Endothelial cell of umbilical vein (primary cell): Measurements from ENCODE around the gene BCL11A. TPM values are rescaled to one million over a fixed set of nuclear protein-coding genes. Genes with fewer than 3 reads are reported as not detected.

Source experiments
- BruUV-seq: library from RNA; stranded (reverse); fragments of 400-500 nt; replicated peaks from 2 replicates; lab custom pipeline; 2021; lab: Mats Ljungman, UMichigan
- CTCF ChIA-PET: fragments of 300-600, 350-600 bp; sonication (Branson Sonifier 250); formaldehyde crosslinking; loops from one replicate; lab custom pipeline; 2021; ENCODE audit warnings: antibody characterized with exemption, inconsistent platforms; lab: Charles Lee
- POLR2A ChIA-PET: fragments of 300-600, 350-600 bp; sonication (Branson Sonifier 250); formaldehyde crosslinking; loops from one replicate; lab custom pipeline; 2021; ENCODE audit warnings: antibody characterized with exemption, inconsistent platforms; lab: Charles Lee
- DNase-seq: peaks from one replicate; pipeline ENCODE4 v3.0.0-alpha.2; 2011; ENCODE audit warnings: low read depth, low spot score
- FAIRE-seq: peaks from 2 replicates; lab custom pipeline; 2011; peaks lifted over from hg19 to GRCh38; lab: Jason Lieb, UNC
- H2AFZ ChIP-seq: 2 replicates; pipeline ENCODE4 v1.6.0; 2012; ENCODE audit warnings: low read depth, low read length, control low read depth, inconsistent platforms
- H3K27ac ChIP-seq: 2 replicates; pipeline ENCODE4 v1.5.1; 2011; ENCODE audit warnings: low read depth, mild to moderate bottlenecking, control low read depth, low read length, moderate library complexity; ENCODE audit not compliant: insufficient read depth
- H3K27me3 ChIP-seq, 2 experiments: 2 replicates each; pipeline versions ENCODE4 v1.6.0 to v1.6.1; 2011; ENCODE audit warnings: low read length in 2 of 2, mixed read lengths in 1 of 2; ENCODE audit not compliant: control insufficient read depth in 2 of 2, insufficient read depth in 2 of 2
- H3K36me3 ChIP-seq, 2 experiments: 2 replicates in 1 of 2; 3 replicates in 1 of 2; pipeline ENCODE4 v1.5.1; 2011; ENCODE audit warnings: low read length in 2 of 2, mild to moderate bottlenecking in 1 of 2, moderate library complexity in 1 of 2; ENCODE audit not compliant: control insufficient read depth in 2 of 2, insufficient read depth in 2 of 2; ENCODE audit errors: extremely low read depth in 1 of 2
- H3K4me1 ChIP-seq: 3 replicates; pipeline ENCODE4 v1.5.1; 2011; ENCODE audit warnings: mild to moderate bottlenecking, low read length; ENCODE audit not compliant: control insufficient read depth, insufficient read depth; ENCODE audit errors: extremely low read depth
- H3K4me2 ChIP-seq: 2 replicates; pipeline ENCODE4 v1.6.1; 2011; ENCODE audit warnings: low read length, control low read depth, mixed read lengths; ENCODE audit not compliant: insufficient read depth
- H3K4me3 ChIP-seq, 3 experiments: fragments of 200-600 bp in 1 of 3; sonication (generic), shearing (Covaris generic) in 1 of 3; replicated peaks in 1 of 3; 2 replicates each; pipeline ENCODE4 v1.5.1; 2011 to 2016; ENCODE audit warnings: control low read depth in 3 of 3, low read length in 3 of 3, mild to moderate bottlenecking in 2 of 3, inconsistent platforms in 1 of 3, low read depth in 1 of 3, moderate library complexity in 1 of 3; ENCODE audit not compliant: insufficient read depth in 1 of 3
- H3K79me2 ChIP-seq: 2 replicates; pipeline ENCODE4 v1.6.0; 2012; ENCODE audit warnings: low read length, inconsistent platforms; ENCODE audit not compliant: control insufficient read depth, insufficient read depth
- H3K9ac ChIP-seq: replicated peaks from 2 replicates; pipeline ENCODE3; 2011; ENCODE audit warnings: low read length, control low read depth; ENCODE audit not compliant: insufficient read depth; ENCODE audit errors: extremely low read depth
- H3K9me1 ChIP-seq: replicated peaks from 3 replicates; pipeline ENCODE4 v1.6.0; 2011; ENCODE audit warnings: mild to moderate bottlenecking, low read length; ENCODE audit not compliant: control insufficient read depth, insufficient read depth; ENCODE audit errors: extremely low read depth
- H3K9me3 ChIP-seq: replicated peaks from 2 replicates; pipeline ENCODE4 v1.5.1; 2012; ENCODE audit warnings: low read length, inconsistent platforms; ENCODE audit not compliant: control insufficient read depth, insufficient read depth
- H4K20me1 ChIP-seq: replicated peaks from 2 replicates; pipeline ENCODE3; 2011; ENCODE audit warnings: mild to moderate bottlenecking, low read length; ENCODE audit not compliant: control insufficient read depth, insufficient read depth; ENCODE audit errors: extremely low read depth
- EZH2 ChIP-seq: IDR thresholded peaks from 2 replicates; pipeline ENCODE4 v1.6.1; 2012; ENCODE audit warnings: borderline replicate concordance, low read depth, mild to moderate bottlenecking, moderate library complexity, low read length, inconsistent platforms; ENCODE audit not compliant: severe bottlenecking
- FOS ChIP-seq: IDR thresholded peaks from 2 replicates; pipeline ENCODE4 v1.6.1; 2011; ENCODE audit warnings: mild to moderate bottlenecking, low read length, moderate library complexity, borderline replicate concordance; ENCODE audit not compliant: insufficient read depth
- GATA2 ChIP-seq: IDR thresholded peaks from 2 replicates; pipeline ENCODE4 v1.7.0; 2011; ENCODE audit warnings: low read depth, mild to moderate bottlenecking, moderate library complexity, mixed read lengths, low read length; ENCODE audit not compliant: insufficient read length, insufficient read depth
- JUN ChIP-seq: IDR thresholded peaks from 2 replicates; pipeline ENCODE4 v1.6.1; 2011; ENCODE audit warnings: borderline replicate concordance, low read depth; ENCODE audit not compliant: insufficient read length, insufficient read depth
- MYC ChIP-seq: IDR thresholded peaks from one replicate; pipeline ENCODE4 v1.6.1; 2011; ENCODE audit warnings: mild to moderate bottlenecking, low read depth, low read length
- POLR2A ChIP-seq: IDR thresholded peaks from 2 replicates; pipeline ENCODE4 v1.6.1; 2012; ENCODE audit warnings: low read depth, mild to moderate bottlenecking, control low read depth, low read length
- POLR2AphosphoS5 ChIP-seq: IDR thresholded peaks from 2 replicates; pipeline ENCODE4 v1.6.1; 2012; ENCODE audit warnings: low read depth, mild to moderate bottlenecking, control low read depth, low read length, moderate library complexity; ENCODE audit not compliant: insufficient read depth
- dilution Hi-C: fragments of 300-500 bp; cut with MboI; formaldehyde crosslinking; loops from one replicate; pipeline ENCODE4 v1.15.0; 2019; ENCODE audit warnings: low sequenced_read_pairs; ENCODE audit not compliant: extremely low pct_ligation_motif_present
- intact Hi-C: fragments of 100-400 bp; cut with micrococcal nuclease; formaldehyde crosslinking; loops from one replicate; pipeline ENCODE4 v1.10.0; 2022
- polyA plus RNA-seq, 4 experiments: library from polyadenylated mRNA; depleted of rRNA in 3 of 4; stranded (reverse) in 3 of 4; unstranded in 1 of 4; fragments of >200 nt; gene quantifications; 2 replicates each; pipeline versions ENCODE4 v1.2.1 to v1.2.3, GENCODE V29; 2011 to 2012; ENCODE audit warnings: missing spikeins in 1 of 4
- total RNA-seq: library from RNA; stranded (reverse); gene quantifications from 2 replicates; pipeline ENCODE4 v1.2.3, GENCODE V29; 2021
- TF ChIP-seq, protein P1 (sequence below): IDR thresholded peaks from 2 replicates; pipeline ENCODE4 v1.6.1; 2011; ENCODE audit not compliant: insufficient read depth, insufficient read length
- TF ChIP-seq, protein P2 (sequence below), 2 donors: IDR thresholded peaks; 1 replicate in 1 of 2; 2 replicates in 1 of 2; pipeline ENCODE4 v1.5.1; 2011; ENCODE audit warnings: low read length in 2 of 2, mild to moderate bottlenecking in 2 of 2, moderate library complexity in 2 of 2, control low read depth in 1 of 2, inconsistent platforms in 1 of 2, low read depth in 1 of 2; ENCODE audit not compliant: insufficient read depth in 1 of 2; ENCODE audit errors: extremely low read depth in 1 of 2

The BCL11A gene
- total and polyA plus RNA-seq, 2 donors (not counting 3 experiments of a cell fraction or from before 2014, with no cell fraction given), result 0.12 to 0.88 TPM

DNA sequence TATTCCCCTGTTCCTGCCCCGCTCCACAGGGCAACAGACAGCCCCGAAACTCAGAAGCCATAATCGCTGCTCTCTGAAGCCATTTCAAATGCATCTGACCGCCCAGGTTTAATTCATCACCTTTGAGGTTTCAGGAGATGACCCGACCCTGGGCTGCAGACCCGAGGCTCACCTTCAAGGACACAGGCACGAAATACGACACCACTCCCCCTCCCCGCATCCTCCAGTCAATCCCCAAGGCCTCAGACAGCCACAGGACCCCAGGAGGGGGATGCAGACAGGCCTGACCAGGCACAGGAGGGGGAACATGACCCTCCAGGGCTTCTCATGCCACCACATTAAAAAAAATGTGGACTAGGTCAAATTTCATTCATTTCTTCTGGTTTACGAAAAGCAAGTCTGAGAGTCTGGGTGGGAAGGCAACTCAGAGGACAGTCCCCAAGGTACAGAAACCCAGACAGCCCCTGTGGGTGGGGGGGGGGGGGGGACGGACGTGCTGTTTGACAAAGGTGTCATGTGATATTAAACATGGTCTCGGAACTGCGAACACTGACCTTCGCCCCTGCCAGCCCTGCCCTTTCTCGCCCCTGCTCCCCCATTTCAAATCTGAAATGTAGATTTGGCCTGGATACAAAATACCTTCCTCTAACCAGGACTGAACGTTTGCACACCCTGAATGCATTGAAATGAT lies 142.9 kb downstream of the BCL11A start:
- CTCF ChIA-PET, result no interaction called here

DNA sequence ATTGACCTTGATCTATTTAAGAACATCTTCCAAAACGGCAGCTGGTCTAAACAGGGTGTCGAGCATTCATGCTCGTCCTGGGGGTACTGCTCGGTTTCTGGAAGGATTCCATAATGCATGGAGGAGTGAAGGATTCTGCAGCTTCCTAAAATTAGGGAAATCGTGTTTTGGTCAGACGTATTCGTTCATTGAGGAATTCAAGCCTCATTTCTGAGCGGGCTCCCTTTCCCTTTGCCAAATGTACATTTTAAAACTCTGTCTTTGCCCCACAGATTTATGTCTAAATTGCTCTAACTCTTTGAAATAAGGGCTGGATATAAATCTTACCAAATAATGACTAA lies 144.0 kb downstream of the BCL11A start:
- Histone ChIP-seq H3K79me2 (no peaks in the 10 kb centered on the region), H3K9me3 (no peaks in the 10 kb centered on the region), H3K36me3 (no peaks in the 10 kb centered on the region), H3K9me1 (no peaks in the 10 kb centered on the region), H3K9ac (no peak overlapping the region), H3K4me3 (no peak overlapping the region), H3K27me3 (no peaks in the 10 kb centered on the region), H3K4me1 (no peaks in the 10 kb centered on the region), H3K27ac (no peak overlapping the region), H4K20me1 (no peaks in the 10 kb centered on the region), H3K4me2 (no peak overlapping the region), H2AFZ (no peak overlapping the region)
- ChIA-PET POLR2A (no interaction called here), CTCF (no interaction called here)
- dilution Hi-C loops, result no loop called here
- DNase-seq, result no peak
- intact Hi-C loops, result no loop called here
- FAIRE-seq, result no peak
- no TSS peak for BruUV-seq
- TF ChIP-seq EZH2, result no peak
- TF ChIP-seq, protein P1, sequence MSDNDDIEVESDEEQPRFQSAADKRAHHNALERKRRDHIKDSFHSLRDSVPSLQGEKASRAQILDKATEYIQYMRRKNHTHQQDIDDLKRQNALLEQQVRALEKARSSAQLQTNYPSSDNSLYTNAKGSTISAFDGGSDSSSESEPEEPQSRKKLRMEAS, result no peak
- TF ChIP-seq, protein P2, sequence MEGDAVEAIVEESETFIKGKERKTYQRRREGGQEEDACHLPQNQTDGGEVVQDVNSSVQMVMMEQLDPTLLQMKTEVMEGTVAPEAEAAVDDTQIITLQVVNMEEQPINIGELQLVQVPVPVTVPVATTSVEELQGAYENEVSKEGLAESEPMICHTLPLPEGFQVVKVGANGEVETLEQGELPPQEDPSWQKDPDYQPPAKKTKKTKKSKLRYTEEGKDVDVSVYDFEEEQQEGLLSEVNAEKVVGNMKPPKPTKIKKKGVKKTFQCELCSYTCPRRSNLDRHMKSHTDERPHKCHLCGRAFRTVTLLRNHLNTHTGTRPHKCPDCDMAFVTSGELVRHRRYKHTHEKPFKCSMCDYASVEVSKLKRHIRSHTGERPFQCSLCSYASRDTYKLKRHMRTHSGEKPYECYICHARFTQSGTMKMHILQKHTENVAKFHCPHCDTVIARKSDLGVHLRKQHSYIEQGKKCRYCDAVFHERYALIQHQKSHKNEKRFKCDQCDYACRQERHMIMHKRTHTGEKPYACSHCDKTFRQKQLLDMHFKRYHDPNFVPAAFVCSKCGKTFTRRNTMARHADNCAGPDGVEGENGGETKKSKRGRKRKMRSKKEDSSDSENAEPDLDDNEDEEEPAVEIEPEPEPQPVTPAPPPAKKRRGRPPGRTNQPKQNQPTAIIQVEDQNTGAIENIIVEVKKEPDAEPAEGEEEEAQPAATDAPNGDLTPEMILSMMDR (IDR thresholded peaks at IDR 0.05; ENCODE audit: extremely low read depth in 1 of 2, insufficient read depth in 1 of 2, low read depth in 1 of 2, low read length in 2 of 2), result no peak
- no peak for TF ChIP-seq POLR2AphosphoS5
- no peak for TF ChIP-seq FOS

More for the DNA sequence above, 142.9 kb downstream of the BCL11A start:
- no peaks in the 10 kb centered on the region for H3K9me3 ChIP-seq
- no peak for TF ChIP-seq EZH2
- TF ChIP-seq, protein P1, result no peak
- no peak for TF ChIP-seq MYC
- TF ChIP-seq GATA2, result no peak
- TF ChIP-seq JUN, result no peak
- no peak for TF ChIP-seq FOS
- TF ChIP-seq POLR2A, result no peak
- H3K27me3 ChIP-seq, result no peaks in the 10 kb centered on the region
- no peaks in the 10 kb centered on the region for H3K4me1 ChIP-seq
- H3K79me2 ChIP-seq, result no peaks in the 10 kb centered on the region
- H4K20me1 ChIP-seq, result no peaks in the 10 kb centered on the region
- no peak for FAIRE-seq
- H3K36me3 ChIP-seq, result no peaks in the 10 kb centered on the region
- POLR2A ChIA-PET, result no interaction called here
- H3K4me3 ChIP-seq, result no peak overlapping the region
- dilution Hi-C loops, result no loop called here
- no peak overlapping the region for H3K27ac ChIP-seq
- H2AFZ ChIP-seq, result no peak overlapping the region
- H3K9me1 ChIP-seq, result no peaks in the 10 kb centered on the region
- H3K4me2 ChIP-seq, result no peak overlapping the region
- BruUV-seq, result no TSS peak
- intact Hi-C loops, result no loop called here
- no peak for DNase-seq
- no peak overlapping the region for H3K9ac ChIP-seq
